GM18499 (cell line): ENCODE results near the gene PDE8A.
"Not testable (repeated sequence)": the region's sequence is repeated elsewhere in the genome, so short reads cannot be mapped to it uniquely, and the experiment has no call there.

Experiments used
- ATAC-seq: cut with Tn5 transposase; IDR thresholded peaks from one replicate; pipeline ENCODE4 v1.9.1; 2021; ENCODE audit warnings: moderate number of reproducible peaks; ENCODE audit not compliant: insufficient read depth, unreplicated experiment

PDE8A gene

GRCh38 chr15:85155360-85155759 lies 173.7 kb downstream of the PDE8A start:
- ATAC-seq = no peak

- no peak for ATAC-seq
These were observed 174.2 kb downstream of the PDE8A start for GRCh38 chr15:85155857-85156256.

GRCh38 chr15:85157344-85157743 lies 175.7 kb downstream of the PDE8A start:
- no peak for ATAC-seq

- ATAC-seq = no peak
These were observed 180.6 kb downstream of the PDE8A start for GRCh38 chr15:85162237-85162636.

DNA sequence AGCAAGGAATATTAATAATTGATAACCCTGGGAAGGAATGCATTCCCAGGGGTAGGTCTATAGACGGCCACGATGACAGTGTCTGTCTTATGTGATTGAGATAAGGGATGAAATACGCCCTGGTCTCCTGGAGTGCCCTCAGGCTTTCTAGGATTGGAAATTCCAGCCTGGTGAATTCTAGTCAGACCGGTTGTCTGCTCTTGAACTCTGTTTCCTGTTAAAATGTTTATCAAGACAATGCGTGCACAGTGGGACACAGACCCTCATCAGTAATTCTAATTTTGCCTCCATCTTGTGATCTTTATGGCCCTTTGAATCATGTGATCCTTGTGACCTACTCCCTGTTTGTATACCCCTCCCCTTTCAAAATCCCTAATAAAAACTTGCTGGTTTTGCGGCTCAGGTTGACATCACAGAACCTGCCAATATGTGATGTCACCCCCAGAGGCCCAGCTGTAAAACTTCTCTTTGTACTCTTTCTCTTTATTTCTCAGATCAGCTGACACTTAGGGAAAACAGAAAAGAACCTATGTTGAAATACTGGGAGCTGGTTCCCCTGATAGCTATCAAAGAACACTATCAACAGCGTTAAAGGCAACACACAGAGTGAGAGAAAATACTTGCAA lies 183.3 kb downstream of the PDE8A start:
- ATAC-seq = no peak

DNA sequence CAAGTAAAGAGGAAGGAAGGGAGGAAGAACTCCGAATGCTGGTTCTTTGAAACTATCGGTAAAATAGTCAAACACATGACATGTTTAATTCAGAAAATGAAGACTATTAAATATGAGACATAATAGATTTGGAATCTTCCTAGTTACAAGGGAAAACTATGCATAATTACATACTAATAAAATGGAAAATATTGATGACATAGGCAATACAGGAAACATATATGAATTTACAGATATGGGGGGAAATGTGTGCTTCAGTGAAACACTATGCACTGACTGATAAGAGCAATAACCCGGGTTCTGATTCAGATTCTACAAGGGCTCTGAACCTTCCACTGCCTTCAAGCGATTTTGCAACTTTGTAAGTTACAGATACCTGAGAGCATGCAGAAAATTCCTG lies 185.9 kb downstream of the PDE8A start:
- ATAC-seq = no peak

- ATAC-seq = no peak
These were observed 187.1 kb downstream of the PDE8A start for GRCh38 chr15:85168642-85169173.

GRCh38 chr15:85171736-85172135 lies 190.1 kb downstream of the PDE8A start:
- ATAC-seq = no peak

GRCh38 chr15:85172846-85173490 lies 191.3 kb downstream of the PDE8A start:
- no peak for ATAC-seq

DNA sequence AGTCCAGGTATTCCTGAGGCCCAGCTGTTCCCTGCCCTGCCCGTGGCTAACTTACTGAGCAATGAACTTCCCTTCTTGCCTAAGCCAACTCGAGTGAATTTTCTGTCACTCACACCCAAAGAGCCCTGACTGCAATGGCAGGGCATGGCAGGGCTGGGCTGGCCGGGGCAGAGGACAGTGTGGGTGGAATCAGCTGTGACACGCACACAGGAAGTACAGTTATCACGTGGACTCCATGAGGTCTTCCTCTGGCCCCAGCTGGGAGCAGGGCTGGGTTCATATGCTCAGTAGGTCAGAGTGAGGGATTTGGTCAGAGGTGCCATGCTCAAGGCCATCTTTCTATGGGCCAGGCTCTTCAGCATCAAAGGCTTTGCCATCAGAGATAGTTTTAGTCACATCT lies 192.0 kb downstream of the PDE8A start:
- not testable (repeated sequence) for ATAC-seq

DNA sequence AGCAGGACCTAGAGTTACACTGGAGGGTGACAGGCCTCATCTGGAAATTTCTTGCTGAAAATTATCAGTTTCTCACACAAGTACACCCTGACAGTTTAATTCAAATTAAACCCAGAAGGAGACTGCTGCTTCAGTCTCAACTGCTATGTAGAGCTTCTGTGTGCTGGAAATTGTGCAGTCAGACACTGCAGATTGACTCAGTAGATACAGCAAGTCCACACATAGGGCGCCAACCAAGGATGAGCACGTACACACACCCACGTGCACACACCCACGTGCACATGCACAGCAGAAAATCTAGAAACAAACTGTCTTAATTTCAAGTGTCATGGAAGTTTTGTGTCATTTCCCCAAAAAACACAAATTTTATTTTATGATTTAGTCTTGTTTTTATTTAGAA lies 192.9 kb downstream of the PDE8A start:
- ATAC-seq = no peak

DNA sequence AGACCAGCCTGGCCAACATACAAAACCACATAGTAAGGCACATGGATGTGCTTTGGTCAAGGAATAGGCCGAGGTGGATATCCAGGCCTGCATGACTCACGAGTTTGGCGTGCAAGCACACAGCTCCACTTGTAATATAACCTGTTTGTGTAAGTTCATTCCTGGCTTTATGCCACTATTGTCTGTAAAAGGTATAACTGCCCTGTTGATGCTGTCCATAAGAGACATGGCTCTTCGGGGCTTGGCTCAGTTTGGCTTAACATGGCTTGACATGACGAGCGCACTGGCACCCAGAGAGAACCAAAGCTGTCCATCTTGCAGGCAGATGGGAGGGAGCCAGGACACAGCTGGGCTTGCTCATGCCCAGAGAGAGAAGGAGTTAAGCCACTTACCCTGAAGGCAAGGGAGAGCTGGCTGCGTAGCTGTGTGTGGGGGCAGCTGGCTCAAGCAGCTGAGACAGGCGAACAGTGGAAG lies 195.4 kb downstream of the PDE8A start:
- not testable (repeated sequence) for ATAC-seq

- ATAC-seq = no peak
These were observed 196.7 kb downstream of the PDE8A start for GRCh38 chr15:85178308-85178707.

- ATAC-seq = no peak
These were observed 198.0 kb downstream of the PDE8A start for GRCh38 chr15:85179700-85180099.

DNA sequence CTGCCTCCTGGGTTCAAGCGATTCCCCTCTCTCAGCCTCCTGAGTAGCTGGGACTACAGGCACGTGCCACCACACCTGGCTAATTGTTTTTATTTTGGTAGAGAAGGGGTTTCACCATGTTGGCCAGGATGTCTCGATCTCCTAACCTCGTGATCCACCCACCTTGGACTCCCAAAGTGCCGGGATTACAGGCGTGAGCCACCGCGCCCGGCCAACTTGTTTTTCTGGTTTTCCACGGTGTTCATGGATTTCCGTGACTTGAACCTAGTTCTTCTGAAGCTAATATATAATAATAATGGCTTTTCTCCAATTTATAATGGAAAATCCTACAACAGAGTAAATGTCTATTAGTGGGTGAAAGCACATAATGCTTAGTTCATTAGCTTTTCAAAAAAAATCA lies 203.7 kb downstream of the PDE8A start:
- not testable (repeated sequence) for ATAC-seq

GRCh38 chr15:85188171-85188577 lies 206.5 kb downstream of the PDE8A start:
- not testable (repeated sequence) for ATAC-seq
